A549 (cell line): Measurements from ENCODE around the gene S1PR2. TPM values are rescaled to one million over a fixed set of nuclear protein-coding genes. Genes with fewer than 3 reads are reported as not detected.

Source experiments
- ATAC-seq, 2 experiments: fragments of 200-7000 bp in 1 of 2; fragments of >200 bp in 1 of 2; cut with Nextera tagmentation in 1 of 2; cut with Tn5 transposase in 1 of 2; 3 replicates each; pipeline versions ENCODE4 v1.8.0 to v1.9.1; 2018 to 2020; ENCODE audit warnings: mild to moderate bottlenecking in 1 of 2, moderate library complexity in 1 of 2
- CTCF ChIA-PET: fragments of 300-600 bp; sonication (Branson Sonifier 250); formaldehyde crosslinking; extraction: SDS; loops from one replicate; lab custom pipeline; 2021; ENCODE audit warnings: antibody characterized with exemption, inconsistent platforms; lab: Yijun Ruan, JAX
- POLR2A ChIA-PET: fragments of 350-600 bp; formaldehyde crosslinking; extraction: SDS; loops from one replicate; lab custom pipeline; 2021; ENCODE audit warnings: antibody characterized with exemption, inconsistent platforms; lab: Yijun Ruan, JAX
- DNase-seq, 2 experiments: peaks; one replicate each; pipeline versions ENCODE4 v3.0.0 to v3.0.0-alpha.2; 2011 to 2016; ENCODE audit warnings: low read depth in 1 of 2, low spot score in 1 of 2
- FAIRE-seq: peaks from 2 replicates; lab custom pipeline; 2011; peaks lifted over from hg19 to GRCh38; lab: Jason Lieb, UNC
- H3K27ac ChIP-seq, 2 experiments: fragments of >200 bp; sonication (Bioruptor Twin); formaldehyde crosslinking; 3 replicates each; pipeline ENCODE4 v1.5.1; 2016 to 2017
- H3K4me1 ChIP-seq: fragments of >200 bp; sonication (Bioruptor Twin); formaldehyde crosslinking; 3 replicates; pipeline ENCODE4 v1.6.1; 2016
- H3K4me2 ChIP-seq: fragments of >200 bp; sonication (Bioruptor Twin); formaldehyde crosslinking; 3 replicates; pipeline ENCODE4 v1.6.1; 2016
- H3K4me3 ChIP-seq: fragments of >200 bp; sonication (Bioruptor Twin); formaldehyde crosslinking; 3 replicates; pipeline ENCODE4 v1.5.1; 2016
- H3K9me3 ChIP-seq: fragments of >200 bp; sonication (Bioruptor Twin); formaldehyde crosslinking; 3 replicates; pipeline ENCODE4 v1.6.1; 2016
- BCL3 ChIP-seq: fragments of >200 bp; sonication (Bioruptor Twin); formaldehyde crosslinking; IDR thresholded peaks from 3 replicates; pipeline ENCODE4 v1.6.1; 2016
- CEBPB ChIP-seq, 2 experiments: fragments of >200 bp in 1 of 2; sonication (Bioruptor Twin) in 1 of 2; formaldehyde crosslinking in 1 of 2; IDR thresholded peaks; 2 replicates each; pipeline ENCODE4 v1.6.1; 2012 to 2016
- CHD2 ChIP-seq: fragments of 150-350 bp; IDR thresholded peaks from 2 replicates; pipeline ENCODE4 v1.6.1; 2014; ENCODE audit warnings: low read length; ENCODE audit not compliant: partially characterized antibody
- CHD4 ChIP-seq: fragments of 200-600 bp; sonication (generic); IDR thresholded peaks from 2 replicates; pipeline ENCODE4 v1.6.1; 2016; ENCODE audit warnings: antibody characterized with exemption, mild to moderate bottlenecking, borderline replicate concordance
- ESRRA ChIP-seq: fragments of 150-350 bp; IDR thresholded peaks from 2 replicates; pipeline ENCODE4 v1.6.1; 2014; ENCODE audit warnings: mild to moderate bottlenecking, low read length, borderline replicate concordance
- FOSL2 ChIP-seq, 2 experiments: fragments of 450-650 bp in 1 of 2; fragments of >200 bp in 1 of 2; sonication (Bioruptor Twin) in 1 of 2; formaldehyde crosslinking; IDR thresholded peaks; 2 replicates each; pipeline versions ENCODE4 v1.5.0 to v1.6.1; 2016 to 2020; ENCODE audit warnings: mild to moderate bottlenecking in 1 of 2, moderate library complexity in 1 of 2
- FOXS1 ChIP-seq: fragments of 250-450 bp; sonication (Bioruptor Pico); IDR thresholded peaks from 2 replicates; pipeline ENCODE4 v1.5.0; 2020; ENCODE audit warnings: mild to moderate bottlenecking, moderate library complexity
- GATA3 ChIP-seq: IDR thresholded peaks from 2 replicates; pipeline ENCODE4 v1.6.1; 2012; ENCODE audit warnings: borderline replicate concordance
- HOXB5 ChIP-seq: fragments of 250-450 bp; sonication (Bioruptor Pico); IDR thresholded peaks from 2 replicates; pipeline ENCODE4 v1.5.0; 2020; ENCODE audit warnings: mild to moderate bottlenecking, moderate library complexity
- JUN ChIP-seq, 2 experiments: fragments of >200 bp; sonication (Bioruptor Twin); formaldehyde crosslinking; IDR thresholded peaks; 2 replicates in 1 of 2; 3 replicates in 1 of 2; pipeline ENCODE4 v1.6.1; 2016 to 2017
- JUNB ChIP-seq: fragments of >200 bp; sonication (Bioruptor Twin); formaldehyde crosslinking; IDR thresholded peaks from 2 replicates; pipeline ENCODE4 v1.6.1; 2016
- KDM5A ChIP-seq: fragments of 200-600 bp; sonication (generic); IDR thresholded peaks from 2 replicates; pipeline ENCODE4 v1.6.1; 2016; ENCODE audit warnings: antibody characterized with exemption, mild to moderate bottlenecking
- MAFK ChIP-seq: fragments of 450-650 bp; IDR thresholded peaks from 2 replicates; pipeline ENCODE4 v1.6.1; 2014; ENCODE audit not compliant: partially characterized antibody
- MAX ChIP-seq: IDR thresholded peaks from 2 replicates; pipeline ENCODE4 v1.6.1; 2012
- NFE2L2 ChIP-seq: fragments of 150-350 bp; conservative IDR thresholded peaks from 2 replicates; pipeline ENCODE4 v1.6.1; 2014; ENCODE audit warnings: low read length
- PHF8 ChIP-seq: fragments of 200-600 bp; sonication (generic); IDR thresholded peaks from 2 replicates; pipeline ENCODE4 v1.6.1; 2016; ENCODE audit warnings: low read depth, mild to moderate bottlenecking, antibody characterized with exemption, moderate library complexity, borderline replicate concordance
- POLR2A ChIP-seq: IDR thresholded peaks from 2 replicates; pipeline ENCODE4 v1.6.1; 2012; ENCODE audit warnings: mild to moderate bottlenecking, low read length
- ZFP36 ChIP-seq: fragments of 450-650 bp; IDR thresholded peaks from 2 replicates; pipeline ENCODE4 v1.6.1; 2014; ENCODE audit warnings: borderline replicate concordance; ENCODE audit not compliant: partially characterized antibody
- WGBS: methylation state at CpG from one replicate; pipeline ENCODE4 v1.1.6; 2017; ENCODE audit errors: missing lambda C conversion rate; 5-methylcytosine and 5-hydroxymethylcytosine counted together
- polyA plus RNA-seq, 4 experiments: library from polyadenylated mRNA; depleted of rRNA in 3 of 4; stranded (reverse); fragments of >200 nt; fragmentation: RNase III in 1 of 4; extraction: RNeasy Plus Mini Kit Qiagen cat#74134 plus additional on column Dnase treatment in 1 of 4; gene quantifications; 2 replicates in 3 of 4; 3 replicates in 1 of 4; pipeline ENCODE4 v1.2.3, GENCODE V29; 2011 to 2017
- TF ChIP-seq, protein P1 (sequence below): IDR thresholded peaks from 2 replicates; pipeline ENCODE4 v1.6.1; 2012; ENCODE audit warnings: low read depth, borderline replicate concordance
- TF ChIP-seq, protein P2 (sequence below): fragments of 200-600 bp; sonication (generic); IDR thresholded peaks from 2 replicates; pipeline ENCODE4 v1.6.1; 2016; ENCODE audit warnings: antibody characterized with exemption, mild to moderate bottlenecking, moderate library complexity
- TF ChIP-seq, protein P3 (sequence below): fragments of >200 bp; sonication (Bioruptor Twin); formaldehyde crosslinking; IDR thresholded peaks from 3 replicates; pipeline ENCODE4 v1.5.1; 2016
- TF ChIP-seq, protein P4 (sequence below): IDR thresholded peaks from 2 replicates; pipeline ENCODE4 v1.6.1; 2012

The S1PR2 gene
- polyA plus RNA-seq, 2 of the 4 experiments (the other 2 are of a cell fraction): 0.72 to 0.87 TPM

DNA sequence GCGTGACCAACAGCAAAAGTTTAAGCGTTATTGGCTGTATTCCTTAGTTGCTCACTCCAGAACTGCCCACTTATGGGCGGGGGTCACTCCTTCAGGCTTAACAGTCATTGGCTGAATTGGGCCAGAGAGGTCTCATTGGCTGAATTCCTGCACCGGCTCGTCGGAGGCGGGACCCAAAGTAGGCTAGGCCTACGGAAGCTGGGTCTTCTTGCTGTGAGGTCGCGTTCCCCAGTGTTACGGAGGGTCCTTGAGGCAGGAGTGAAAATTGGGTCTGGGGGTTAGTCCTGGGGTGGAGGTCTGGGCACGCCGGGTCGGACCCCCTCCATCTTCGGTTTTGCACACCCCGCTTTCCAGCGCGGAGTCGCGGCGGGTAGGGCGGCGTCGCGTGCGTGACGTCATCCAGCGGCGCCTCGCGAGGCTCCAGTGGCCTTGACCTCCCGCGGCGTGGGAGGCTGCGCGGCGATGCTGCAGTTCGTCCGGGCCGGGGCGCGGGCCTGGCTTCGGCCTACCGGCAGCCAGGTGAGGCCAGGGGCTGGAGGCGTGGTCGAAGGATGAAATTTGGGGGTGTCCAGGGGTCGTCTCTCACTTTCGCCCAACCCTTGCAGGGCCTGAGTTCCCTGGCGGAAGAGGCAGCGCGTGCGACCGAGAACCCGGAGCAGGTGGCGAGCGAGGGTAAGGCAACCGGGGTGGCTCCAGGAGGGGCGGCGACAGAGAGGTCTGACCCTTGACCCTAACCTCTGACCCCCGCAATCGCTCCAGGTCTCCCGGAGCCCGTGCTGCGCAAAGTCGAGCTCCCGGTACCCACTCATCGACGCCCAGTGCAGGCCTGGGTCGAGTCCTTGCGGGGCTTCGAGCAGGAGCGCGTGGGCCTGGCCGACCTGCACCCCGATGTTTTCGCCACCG lies 20.9 kb upstream of the S1PR2 start, which contains the start of gene MRPL4:
TSS of gene MRPL4 (plus strand) at position 423 of the 903 bp plus-strand sequence. CDS start at position 463, 40 bp downstream.
- 3% methylated on average over 32 of the region's 77 CpGs for WGBS
- Histone ChIP-seq H3K27ac (peak within 1 kb of the TSS; percentile 95 to 98), H3K4me1 (no peaks in the 10 kb centered on the region), H3K9me3 (no peaks in the 10 kb centered on the region), H3K4me2 (peak within 1 kb of the TSS; percentile 79), H3K4me3 (peak within 1 kb of the TSS; percentile 86)
- ATAC-seq (peak; percentile 96 to 97), FAIRE-seq (no peak), DNase-seq (peak; percentile 91 to 97)
- TF ChIP-seq ZFP36 (no peak), CHD2 (peak; percentile 56), POLR2A (peak; percentile 52), BCL3 (0 out of 3 replicates have a peak, but pooled peaks have one; percentile 52), MAX (peak; percentile 93), ESRRA (0 out of 2 replicates have a peak, but pooled peaks have one; percentile 14), CHD4 (no peak), JUN (IDR thresholded peaks at IDR 0.05) (peak in 1 of 2 experiments; percentile 59; a peak in 2 of 5 replicates), JUNB (no peak), FOXS1 (CRISPR knock-in tag) (no peak), PHF8 (peak; percentile 76; the same call in 1 of the 2 replicates), FOSL2 (IDR thresholded peaks at IDR 0.05) (no peak), FOSL2 (CRISPR knock-in tag; IDR thresholded peaks at IDR 0.05) (peak; percentile 65), GATA3 (0 out of 2 replicates have a peak, but pooled peaks have one; percentile 44), NFE2L2 (no peak), MAFK (no peak), CEBPB (IDR thresholded peaks at IDR 0.05) (no peak), HOXB5 (0 out of 2 replicates have a peak, but pooled peaks have one; percentile 30), KDM5A (peak; percentile 82)
- TF ChIP-seq, protein P1, sequence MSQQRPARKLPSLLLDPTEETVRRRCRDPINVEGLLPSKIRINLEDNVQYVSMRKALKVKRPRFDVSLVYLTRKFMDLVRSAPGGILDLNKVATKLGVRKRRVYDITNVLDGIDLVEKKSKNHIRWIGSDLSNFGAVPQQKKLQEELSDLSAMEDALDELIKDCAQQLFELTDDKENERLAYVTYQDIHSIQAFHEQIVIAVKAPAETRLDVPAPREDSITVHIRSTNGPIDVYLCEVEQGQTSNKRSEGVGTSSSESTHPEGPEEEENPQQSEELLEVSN: peak; percentile 62
- TF ChIP-seq, protein P2, sequence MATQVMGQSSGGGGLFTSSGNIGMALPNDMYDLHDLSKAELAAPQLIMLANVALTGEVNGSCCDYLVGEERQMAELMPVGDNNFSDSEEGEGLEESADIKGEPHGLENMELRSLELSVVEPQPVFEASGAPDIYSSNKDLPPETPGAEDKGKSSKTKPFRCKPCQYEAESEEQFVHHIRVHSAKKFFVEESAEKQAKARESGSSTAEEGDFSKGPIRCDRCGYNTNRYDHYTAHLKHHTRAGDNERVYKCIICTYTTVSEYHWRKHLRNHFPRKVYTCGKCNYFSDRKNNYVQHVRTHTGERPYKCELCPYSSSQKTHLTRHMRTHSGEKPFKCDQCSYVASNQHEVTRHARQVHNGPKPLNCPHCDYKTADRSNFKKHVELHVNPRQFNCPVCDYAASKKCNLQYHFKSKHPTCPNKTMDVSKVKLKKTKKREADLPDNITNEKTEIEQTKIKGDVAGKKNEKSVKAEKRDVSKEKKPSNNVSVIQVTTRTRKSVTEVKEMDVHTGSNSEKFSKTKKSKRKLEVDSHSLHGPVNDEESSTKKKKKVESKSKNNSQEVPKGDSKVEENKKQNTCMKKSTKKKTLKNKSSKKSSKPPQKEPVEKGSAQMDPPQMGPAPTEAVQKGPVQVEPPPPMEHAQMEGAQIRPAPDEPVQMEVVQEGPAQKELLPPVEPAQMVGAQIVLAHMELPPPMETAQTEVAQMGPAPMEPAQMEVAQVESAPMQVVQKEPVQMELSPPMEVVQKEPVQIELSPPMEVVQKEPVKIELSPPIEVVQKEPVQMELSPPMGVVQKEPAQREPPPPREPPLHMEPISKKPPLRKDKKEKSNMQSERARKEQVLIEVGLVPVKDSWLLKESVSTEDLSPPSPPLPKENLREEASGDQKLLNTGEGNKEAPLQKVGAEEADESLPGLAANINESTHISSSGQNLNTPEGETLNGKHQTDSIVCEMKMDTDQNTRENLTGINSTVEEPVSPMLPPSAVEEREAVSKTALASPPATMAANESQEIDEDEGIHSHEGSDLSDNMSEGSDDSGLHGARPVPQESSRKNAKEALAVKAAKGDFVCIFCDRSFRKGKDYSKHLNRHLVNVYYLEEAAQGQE: peak; percentile 66
- TF ChIP-seq, protein P3, sequence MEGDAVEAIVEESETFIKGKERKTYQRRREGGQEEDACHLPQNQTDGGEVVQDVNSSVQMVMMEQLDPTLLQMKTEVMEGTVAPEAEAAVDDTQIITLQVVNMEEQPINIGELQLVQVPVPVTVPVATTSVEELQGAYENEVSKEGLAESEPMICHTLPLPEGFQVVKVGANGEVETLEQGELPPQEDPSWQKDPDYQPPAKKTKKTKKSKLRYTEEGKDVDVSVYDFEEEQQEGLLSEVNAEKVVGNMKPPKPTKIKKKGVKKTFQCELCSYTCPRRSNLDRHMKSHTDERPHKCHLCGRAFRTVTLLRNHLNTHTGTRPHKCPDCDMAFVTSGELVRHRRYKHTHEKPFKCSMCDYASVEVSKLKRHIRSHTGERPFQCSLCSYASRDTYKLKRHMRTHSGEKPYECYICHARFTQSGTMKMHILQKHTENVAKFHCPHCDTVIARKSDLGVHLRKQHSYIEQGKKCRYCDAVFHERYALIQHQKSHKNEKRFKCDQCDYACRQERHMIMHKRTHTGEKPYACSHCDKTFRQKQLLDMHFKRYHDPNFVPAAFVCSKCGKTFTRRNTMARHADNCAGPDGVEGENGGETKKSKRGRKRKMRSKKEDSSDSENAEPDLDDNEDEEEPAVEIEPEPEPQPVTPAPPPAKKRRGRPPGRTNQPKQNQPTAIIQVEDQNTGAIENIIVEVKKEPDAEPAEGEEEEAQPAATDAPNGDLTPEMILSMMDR: no peak
- TF ChIP-seq, protein P4, sequence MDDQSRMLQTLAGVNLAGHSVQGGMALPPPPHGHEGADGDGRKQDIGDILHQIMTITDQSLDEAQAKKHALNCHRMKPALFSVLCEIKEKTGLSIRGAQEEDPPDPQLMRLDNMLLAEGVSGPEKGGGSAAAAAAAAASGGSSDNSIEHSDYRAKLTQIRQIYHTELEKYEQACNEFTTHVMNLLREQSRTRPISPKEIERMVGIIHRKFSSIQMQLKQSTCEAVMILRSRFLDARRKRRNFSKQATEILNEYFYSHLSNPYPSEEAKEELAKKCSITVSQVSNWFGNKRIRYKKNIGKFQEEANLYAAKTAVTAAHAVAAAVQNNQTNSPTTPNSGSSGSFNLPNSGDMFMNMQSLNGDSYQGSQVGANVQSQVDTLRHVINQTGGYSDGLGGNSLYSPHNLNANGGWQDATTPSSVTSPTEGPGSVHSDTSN: no peak
- ChIA-PET CTCF (interaction anchor here (1.2 to 3.1 kb wide), 2 partner anchors 8 to 23 kb away, joined by 3 to 27 read pairs; no protein-coding TSS in a partner anchor), POLR2A (interaction anchor here (0.6 to 0.9 kb wide), 2 partner anchors 20 to 156 kb away, joined by 3 read pairs; no protein-coding TSS in a partner anchor)
